GM21529 (cell line): ENCODE results near the gene CATSPERB.
"Not testable (repeated sequence)": the region's sequence is repeated elsewhere in the genome, so short reads cannot be mapped to it uniquely, and the experiment has no call there.

Source experiments
- ATAC-seq: cut with Tn5 transposase; IDR thresholded peaks from one replicate; pipeline ENCODE4 v1.9.1; 2021; ENCODE audit not compliant: unreplicated experiment

CATSPERB gene, protein sequence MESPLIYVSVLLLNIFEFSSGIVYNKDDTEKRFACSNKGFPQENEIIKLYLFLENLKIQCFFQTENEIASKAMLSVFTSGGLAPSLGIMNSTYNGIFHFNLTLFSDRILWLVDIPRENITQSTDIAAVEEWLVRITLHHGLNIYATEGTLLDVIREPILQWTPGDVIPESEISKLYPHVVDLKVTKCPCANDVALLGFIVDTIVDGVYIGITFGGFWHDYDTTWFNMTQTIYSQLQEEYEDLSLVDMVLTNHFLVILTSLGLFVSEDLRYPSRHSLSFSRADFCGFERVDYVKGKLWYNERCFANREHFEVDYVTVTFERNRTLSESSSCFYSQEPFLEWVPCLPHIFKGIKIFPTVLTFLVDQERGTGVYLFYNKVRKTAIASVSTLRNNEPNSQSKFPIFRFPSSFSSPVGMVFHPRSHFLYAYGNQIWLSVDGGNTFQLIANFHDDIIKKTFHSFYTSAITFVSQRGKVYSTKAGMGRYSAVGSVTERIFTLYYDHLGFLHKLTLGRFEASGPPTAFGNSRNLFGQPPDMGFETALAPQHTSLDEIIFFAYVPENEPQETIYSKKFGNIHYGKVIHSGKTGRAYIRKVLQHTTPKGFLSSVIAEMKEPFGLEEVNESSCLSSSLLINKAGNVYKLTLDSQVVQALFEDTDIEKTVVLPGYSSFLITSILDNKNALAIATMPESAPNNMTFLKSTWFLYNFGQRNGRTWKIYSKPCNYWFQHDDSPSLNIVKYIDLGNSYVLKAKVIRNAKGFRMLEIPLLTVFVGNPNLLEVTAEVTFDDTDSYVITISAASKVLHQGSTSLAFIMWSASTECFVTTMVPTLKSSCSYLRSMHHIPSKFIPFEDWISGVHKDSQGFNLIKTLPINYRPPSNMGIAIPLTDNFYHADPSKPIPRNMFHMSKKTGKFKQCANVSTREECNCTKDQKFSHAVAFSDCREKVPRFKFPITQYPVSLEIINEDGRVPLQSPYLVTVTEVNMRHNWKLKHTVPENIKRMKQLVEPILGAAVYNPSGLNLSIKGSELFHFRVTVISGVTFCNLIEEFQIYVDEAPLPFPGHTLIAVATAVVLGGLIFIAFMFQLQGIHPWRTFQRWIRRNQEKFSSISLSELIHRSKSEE

DNA sequence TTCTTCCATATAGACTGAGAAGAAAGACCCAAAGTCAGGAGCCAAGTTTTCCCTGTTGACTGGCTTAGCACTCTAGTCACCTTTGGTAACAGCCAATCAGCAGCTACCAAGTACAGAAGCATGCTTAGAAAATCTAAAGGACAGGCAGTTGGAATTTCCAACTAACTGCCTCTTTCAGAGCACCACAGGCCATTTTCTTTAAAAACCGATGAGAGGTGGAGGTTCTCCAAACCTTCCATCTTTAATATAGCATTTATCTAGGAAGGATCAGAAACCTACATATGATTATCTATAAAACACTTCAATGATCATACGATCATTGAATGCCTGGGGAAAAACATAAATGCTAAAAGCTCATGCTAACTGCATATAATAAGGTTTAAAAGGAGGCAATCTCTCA lies at the start of gene CATSPERB:
Gene CATSPERB, minus strand, starts transcription at position 101 of the 400 bp plus-strand sequence. CDS start 2,607 bp downstream, outside the sequence.
- no peak for ATAC-seq

DNA sequence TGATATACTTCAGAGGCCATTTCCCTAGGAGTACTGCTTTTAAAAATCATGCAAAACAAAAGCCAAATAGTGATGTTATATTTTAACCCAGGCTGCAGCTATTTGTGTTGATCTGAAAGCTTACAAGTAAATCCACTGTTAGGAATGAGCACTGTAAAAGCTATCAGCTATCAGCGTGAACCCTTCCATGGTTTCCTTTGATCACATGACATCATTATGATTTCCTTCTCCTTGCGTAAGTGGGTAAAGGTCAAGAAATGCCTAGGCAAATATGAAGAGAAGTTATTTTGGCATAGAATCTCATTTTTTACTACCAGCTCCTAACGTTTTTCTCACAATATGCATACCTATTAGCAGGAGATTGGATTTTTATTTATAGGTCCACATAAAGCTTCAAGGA lies 48.6 kb upstream of the CATSPERB start:
- no peak for ATAC-seq

DNA sequence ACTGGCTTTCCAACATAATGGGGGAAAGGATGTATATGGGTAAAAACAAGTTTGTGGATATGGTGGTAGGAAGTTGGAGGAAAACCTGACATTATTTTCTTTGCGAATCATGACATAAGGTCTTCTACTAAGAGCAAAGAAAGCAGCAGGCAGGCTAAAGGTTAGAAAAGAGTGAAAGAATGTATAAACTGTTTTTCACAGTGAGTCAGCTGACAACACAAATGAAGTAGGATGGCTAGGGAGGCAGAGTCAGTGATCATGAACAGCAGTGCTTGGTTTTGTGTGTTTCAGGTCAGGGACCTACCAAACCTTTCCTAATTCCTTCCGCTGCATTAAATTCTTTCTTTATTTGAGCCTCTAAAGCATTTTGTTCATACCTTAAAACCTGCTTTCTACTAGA lies 46.3 kb upstream of the CATSPERB start:
- no peak for ATAC-seq

- no peak for ATAC-seq
Measured at GRCh38 chr14:91774140-91775096, 42.5 kb upstream of the CATSPERB start.

DNA sequence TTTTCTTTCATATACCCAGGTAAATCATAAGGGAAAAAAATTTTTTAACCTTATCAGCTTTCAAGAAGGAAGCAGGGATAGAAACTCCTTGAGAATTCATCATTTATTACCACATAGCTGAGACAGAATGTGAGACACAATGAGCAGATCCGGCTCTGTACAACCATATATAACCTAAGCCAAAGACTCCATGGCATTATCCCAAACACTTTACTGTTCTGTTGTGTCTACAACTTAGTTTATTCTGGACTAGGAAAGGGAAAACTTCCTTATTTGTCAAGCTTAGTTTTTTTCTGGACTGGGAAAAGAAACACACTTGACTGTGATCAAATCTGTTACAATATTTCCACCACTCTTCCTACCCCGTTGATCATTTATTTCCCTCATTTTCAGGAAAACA lies 38.3 kb upstream of the CATSPERB start:
- ATAC-seq, result no peak

- no peak for ATAC-seq
Measured at GRCh38 chr14:91755570-91756295, 23.8 kb upstream of the CATSPERB start.

DNA sequence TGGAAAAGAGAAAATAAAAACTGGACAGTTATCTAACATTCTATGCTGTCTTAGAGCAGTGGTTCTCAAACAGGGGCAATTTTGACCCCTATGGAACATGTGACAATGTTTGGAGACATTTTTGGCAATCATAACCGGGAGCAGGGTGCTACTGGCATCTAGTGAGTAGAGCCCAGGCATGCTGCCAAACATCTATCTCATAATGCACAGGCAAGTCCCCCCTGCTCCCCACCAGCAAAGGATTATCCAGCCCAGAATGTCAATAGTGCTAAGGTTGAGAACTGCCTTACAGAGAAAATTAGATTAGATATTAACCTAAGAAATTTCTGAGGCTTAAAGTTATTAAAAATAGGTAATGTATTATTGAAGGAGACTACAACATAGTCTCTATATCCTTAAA lies 22.9 kb upstream of the CATSPERB start:
- no peak for ATAC-seq

DNA sequence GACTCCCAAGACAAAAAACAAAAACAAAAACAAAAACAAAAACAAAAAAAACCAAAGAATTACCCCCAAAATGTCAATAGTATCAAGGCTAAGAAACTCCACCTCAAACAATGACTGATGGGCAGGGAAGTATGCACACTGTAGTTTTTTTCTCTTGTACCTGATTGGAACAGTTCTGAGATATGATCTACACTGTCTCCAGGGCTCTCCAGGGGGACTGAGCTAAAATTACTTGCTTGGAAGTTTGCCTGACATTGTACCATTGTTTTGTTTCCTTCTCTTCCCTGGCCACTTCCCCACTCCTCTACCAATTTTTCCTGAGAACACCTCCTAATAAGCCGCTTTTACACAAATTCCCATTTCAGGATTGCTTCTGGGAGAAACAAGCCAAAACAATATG lies 22.3 kb upstream of the CATSPERB start:
- no peak for ATAC-seq

- no peak for ATAC-seq
Measured at GRCh38 chr14:91753501-91754128, 21.7 kb upstream of the CATSPERB start.

DNA sequence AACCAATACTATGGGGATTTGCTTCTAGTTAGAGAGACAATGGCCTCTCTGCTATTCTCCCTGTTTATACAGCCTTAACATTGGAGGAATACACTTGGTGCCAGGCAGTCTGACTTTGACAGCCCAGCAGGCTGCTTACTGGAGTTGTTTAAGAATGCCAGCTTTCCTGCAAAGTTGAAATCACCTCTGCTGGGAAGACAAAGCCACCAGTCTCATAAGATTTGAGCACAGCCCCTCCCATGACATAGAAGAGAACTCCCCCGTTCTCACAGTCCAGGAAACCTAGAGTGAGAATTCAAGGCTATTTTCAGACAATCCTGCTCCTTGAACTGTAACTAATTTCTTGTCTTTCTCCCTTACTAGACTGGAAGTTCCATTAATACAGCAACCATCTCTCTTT lies 21.1 kb upstream of the CATSPERB start:
- ATAC-seq, result no peak

- no peak for ATAC-seq
Measured at GRCh38 chr14:91751719-91752118, 19.8 kb upstream of the CATSPERB start.

DNA sequence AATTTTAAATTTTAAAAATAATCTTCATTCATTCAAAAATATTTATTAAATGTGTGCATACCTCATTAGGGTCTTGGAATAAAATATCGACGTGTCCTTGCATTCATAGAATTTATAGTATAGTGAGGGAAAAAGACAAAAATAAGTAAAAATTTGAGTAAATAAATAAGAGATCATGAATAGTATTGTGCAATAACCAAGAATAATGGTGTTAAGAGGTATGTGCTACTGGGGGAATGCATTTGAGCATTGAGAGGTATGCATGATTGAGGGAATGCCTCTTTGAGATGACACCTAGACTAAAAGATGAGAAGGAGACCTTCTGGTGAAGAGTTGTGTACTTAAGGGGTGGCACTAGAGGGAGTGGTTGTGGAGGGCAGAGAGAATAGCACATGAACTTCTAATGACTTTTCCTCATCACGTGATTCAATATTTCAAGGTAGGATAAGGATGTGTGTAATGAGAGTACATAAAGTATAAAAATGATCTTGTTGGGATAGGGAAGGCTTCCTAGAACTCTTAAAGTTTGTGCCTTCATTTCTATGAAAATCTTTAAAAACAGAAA lies 18.8 kb upstream of the CATSPERB start:
- no peak for ATAC-seq

DNA sequence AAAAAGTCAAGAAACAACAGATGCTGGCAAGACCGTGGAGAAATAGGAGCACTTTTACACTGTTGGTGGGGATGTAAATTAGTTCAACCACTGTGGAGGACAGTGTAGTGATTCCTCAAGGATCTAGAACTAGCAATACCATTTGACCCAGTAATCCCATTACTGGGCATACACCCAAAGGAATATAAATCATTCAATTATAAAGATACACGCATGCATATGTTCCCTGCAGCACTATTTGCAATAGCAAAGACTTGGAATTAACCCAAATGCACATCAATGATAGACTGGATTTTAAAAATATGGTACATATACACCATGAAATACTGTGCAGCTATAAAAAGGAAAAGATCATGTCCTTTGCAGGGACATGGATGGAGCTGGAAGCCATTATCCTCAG lies 18.0 kb upstream of the CATSPERB start:
- no peak for ATAC-seq

DNA sequence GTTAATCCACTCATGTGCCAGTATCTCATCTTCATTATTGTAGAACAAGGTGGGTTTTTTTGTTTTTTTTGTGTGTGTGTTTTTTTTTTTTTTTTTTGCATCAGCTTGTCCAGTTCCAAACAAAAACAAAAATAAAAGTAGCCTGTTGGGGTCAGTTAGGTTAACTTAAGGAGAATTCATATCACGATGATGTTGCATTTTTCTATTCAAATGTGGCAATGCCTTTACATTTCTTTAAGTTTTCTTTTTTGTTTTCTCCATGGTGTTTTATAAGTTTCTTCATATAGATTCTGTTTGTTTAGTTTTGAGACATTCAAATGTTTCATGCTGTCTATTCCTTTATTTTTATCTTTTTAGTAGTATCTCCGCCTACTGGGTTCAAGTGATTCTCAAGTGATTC lies 16.2 kb upstream of the CATSPERB start:
- ATAC-seq, result no peak

DNA sequence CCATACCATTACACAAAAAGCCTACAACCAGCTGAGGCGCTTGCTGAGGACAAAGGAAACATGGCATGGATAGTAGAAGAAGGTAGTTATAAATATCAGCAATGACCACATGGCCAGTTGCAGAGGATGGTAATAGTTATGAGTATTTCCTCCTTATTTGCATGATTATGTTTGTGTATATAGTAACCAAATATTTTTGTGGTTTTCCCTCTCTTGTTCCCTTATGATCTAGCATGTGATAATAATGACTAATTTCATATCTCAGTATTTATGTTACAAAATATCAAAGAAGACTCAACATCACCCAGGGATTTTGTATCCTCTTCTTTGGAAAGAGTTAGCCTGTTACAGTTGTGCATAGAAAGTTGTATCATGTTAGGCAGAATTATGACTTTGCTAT lies 13.5 kb upstream of the CATSPERB start:
- no peak for ATAC-seq

- ATAC-seq, result no peak
Measured at GRCh38 chr14:91744068-91744480, 12.2 kb upstream of the CATSPERB start.

DNA sequence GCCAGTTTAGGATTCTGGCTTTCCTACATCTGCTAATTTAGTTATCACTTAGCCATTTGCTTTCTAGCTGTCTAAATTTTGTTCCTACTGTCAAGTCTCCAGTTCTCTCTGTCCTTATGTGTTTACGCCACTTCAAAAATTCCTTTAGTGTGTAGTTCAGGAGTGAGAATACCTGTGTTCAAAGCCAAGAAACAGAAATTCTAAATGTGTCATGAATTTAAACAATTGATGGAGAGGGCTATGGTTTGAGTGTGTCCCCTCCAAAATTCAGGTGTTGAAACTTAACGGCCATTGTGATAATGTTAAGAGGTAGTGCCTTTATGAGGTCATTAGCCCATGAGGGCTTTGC lies 11.4 kb upstream of the CATSPERB start:
- no peak for ATAC-seq

DNA sequence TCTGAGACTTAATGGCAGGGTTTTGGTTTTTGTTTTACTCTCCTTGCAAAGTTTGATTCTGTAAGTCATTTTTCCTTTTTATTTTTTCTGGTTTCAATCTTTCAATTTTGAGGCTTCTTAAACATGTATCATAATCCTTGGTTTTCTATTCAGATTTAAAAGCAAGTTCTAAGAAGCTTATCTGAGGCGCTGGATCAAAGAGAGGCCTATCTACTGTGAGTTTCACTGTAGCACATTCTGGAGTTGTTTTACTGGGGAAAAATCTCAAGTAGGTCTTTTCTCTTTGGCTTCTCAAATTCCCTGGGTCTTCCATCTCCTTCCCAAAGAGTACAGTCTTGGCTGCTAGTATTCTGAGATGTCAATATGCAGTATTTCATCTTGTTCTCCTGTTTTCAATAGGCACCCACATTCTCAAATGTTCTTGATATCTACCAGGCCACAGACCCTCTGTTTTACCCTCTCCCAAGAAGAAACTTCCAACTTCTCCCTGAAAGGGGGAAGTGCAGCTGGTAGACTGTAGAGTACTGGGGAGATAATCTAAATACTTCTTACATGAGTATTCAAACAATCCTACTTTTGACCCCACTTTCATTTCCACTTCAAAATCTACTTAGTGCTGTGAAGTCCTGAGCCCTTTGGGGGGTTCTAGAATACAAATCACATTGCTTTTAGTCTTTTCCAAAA lies 10.9 kb upstream of the CATSPERB start:
- no peak for ATAC-seq

GRCh38 chr14:91739867-91740266 lies 8.0 kb upstream of the CATSPERB start:
- not testable (repeated sequence) for ATAC-seq
